ENCODE results near the gene ANKS1B.

GRCh38 chr12:98758331-98758730, 1226.4 kb downstream of the ANKS1B start:
- TF ChIP-seq POLR2A (IDR thresholded peaks at IDR 0.05; ENCODE audit: low read length) (no peak), GATA1 (IDR thresholded peaks at IDR 0.05; ENCODE audit: low read depth, low read length) (no peak)

All from erythroblast (primary cell).